ENCODE measurements around the gene UBP1.

- no peak for TF ChIP-seq CTCF (IDR thresholded peaks at IDR 0.05)
- no peak for TF ChIP-seq EZH2 (IDR thresholded peaks at IDR 0.05; ENCODE audit: borderline replicate concordance, insufficient read depth, low read depth, low read length, poor library complexity, severe bottlenecking)
These were observed 13.1 kb upstream of the UBP1 start for GRCh38 chr3:33453331-33453761.
